ENCODE results near the gene SCGB2B2.

Gene SCGB2B2

GRCh38 chr19:34661357-34661756 is 15.6 kb downstream of the SCGB2B2 start:
- Histone ChIP-seq H3K18ac (ENCODE audit: low read length) (no peak overlapping the region), H3K4me3 (ENCODE audit: low read length in 2 of 2) (no peak overlapping the region), H3K4me2 (ENCODE audit: insufficient read depth, low read length, poor library complexity, severe bottlenecking) (no peak overlapping the region), H3K4ac (ENCODE audit: low read length) (no peak overlapping the region), H2BK5ac (ENCODE audit: low read length) (no peak overlapping the region), H3K27ac (replicated peaks; ENCODE audit: low read length) (no peak overlapping the region), H2AFZ (ENCODE audit: low read length) (no peak overlapping the region), H3K4me1 (ENCODE audit: control insufficient read depth in 2 of 2, insufficient read depth in 1 of 2, low read depth in 1 of 2, low read length in 2 of 2) (no peaks in the 10 kb centered on the region), H3K14ac (ENCODE audit: low read length) (no peak overlapping the region), H3K36me3 (replicated peaks in 1 of 2; ENCODE audit: control insufficient read depth in 2 of 2, insufficient read depth in 2 of 2, low read length in 2 of 2) (no peaks in the 10 kb centered on the region), H3K79me1 (ENCODE audit: low read depth, low read length) (no peaks in the 10 kb centered on the region), H4K8ac (ENCODE audit: low read depth, low read length) (no peak overlapping the region), H2AK5ac (ENCODE audit: low read depth, low read length) (no peak overlapping the region), H4K91ac (ENCODE audit: low read depth, low read length, poor library complexity) (no peak overlapping the region), H2BK15ac (ENCODE audit: low read length) (no peak overlapping the region), H3K23ac (ENCODE audit: low read depth, low read length, poor library complexity) (no peak overlapping the region), H3K9me3 (replicated peaks in 1 of 2; ENCODE audit: control insufficient read depth in 2 of 2, insufficient read depth in 1 of 2, low read depth in 1 of 2, low read length in 2 of 2) (peaks cover 2 to 3% of the 10 kb centered on the region in 2 donors), H3K27me3 (ENCODE audit: control insufficient read depth in 3 of 3, insufficient read depth in 3 of 3, low read depth in 1 of 3, low read length in 3 of 3) (no peaks in the 10 kb centered on the region), H2BK12ac (ENCODE audit: low read length) (no peak overlapping the region), H2BK120ac (ENCODE audit: low read depth, low read length) (no peak overlapping the region), H3K9ac (ENCODE audit: low read depth, low read length, poor library complexity) (no peak overlapping the region)
- DNase-seq (ENCODE audit: low spot score): no peak
- no CpG with 5 or more reads among the region's 3 CpGs for WGBS, 2 donors (ENCODE audit: extremely low coverage in 2 of 2, insufficient read length in 2 of 2, insufficient replicate concordance in 1 of 2)

GRCh38 chr19:34655651-34656050 is 21.3 kb downstream of the SCGB2B2 start:
- Histone ChIP-seq H3K27me3 (ENCODE audit: control insufficient read depth in 3 of 3, insufficient read depth in 3 of 3, low read depth in 1 of 3, low read length in 3 of 3) (no peaks in the 10 kb centered on the region), H2BK120ac (ENCODE audit: low read depth, low read length) (no peak overlapping the region), H2AFZ (ENCODE audit: low read length) (no peak overlapping the region), H2BK12ac (ENCODE audit: low read length) (no peak overlapping the region), H2AK5ac (ENCODE audit: low read depth, low read length) (no peak overlapping the region), H4K91ac (ENCODE audit: low read depth, low read length, poor library complexity) (no peak overlapping the region), H3K4ac (ENCODE audit: low read length) (no peak overlapping the region), H3K9ac (ENCODE audit: low read depth, low read length, poor library complexity) (no peak overlapping the region), H3K14ac (ENCODE audit: low read length) (no peak overlapping the region), H3K27ac (replicated peaks; ENCODE audit: low read length) (no peak overlapping the region), H3K9me3 (replicated peaks in 1 of 2; ENCODE audit: control insufficient read depth in 2 of 2, insufficient read depth in 1 of 2, low read depth in 1 of 2, low read length in 2 of 2) (peaks cover 6 to 7% of the 10 kb centered on the region in 2 donors), H4K8ac (ENCODE audit: low read depth, low read length) (no peak overlapping the region), H2BK5ac (ENCODE audit: low read length) (no peak overlapping the region), H2BK15ac (ENCODE audit: low read length) (no peak overlapping the region), H3K36me3 (replicated peaks in 1 of 2; ENCODE audit: control insufficient read depth in 2 of 2, insufficient read depth in 2 of 2, low read length in 2 of 2) (no peaks in the 10 kb centered on the region), H3K4me3 (ENCODE audit: low read length in 2 of 2) (no peak overlapping the region), H3K79me1 (ENCODE audit: low read depth, low read length) (no peaks in the 10 kb centered on the region), H3K4me1 (ENCODE audit: control insufficient read depth in 2 of 2, insufficient read depth in 1 of 2, low read depth in 1 of 2, low read length in 2 of 2) (no peaks in the 10 kb centered on the region), H3K4me2 (ENCODE audit: insufficient read depth, low read length, poor library complexity, severe bottlenecking) (no peak overlapping the region), H3K18ac (ENCODE audit: low read length) (no peak overlapping the region), H3K23ac (ENCODE audit: low read depth, low read length, poor library complexity) (no peak overlapping the region)
- no CpG with 5 or more reads among the region's 2 CpGs for WGBS, 2 donors (ENCODE audit: extremely low coverage in 2 of 2, insufficient read length in 2 of 2, insufficient replicate concordance in 1 of 2)
- DNase-seq (ENCODE audit: low spot score): no peak

GRCh38 chr19:34654796-34655195 is 22.2 kb downstream of the SCGB2B2 start:
- no peaks in the 10 kb centered on the region for H3K27me3 ChIP-seq (ENCODE audit: control insufficient read depth in 3 of 3, insufficient read depth in 3 of 3, low read depth in 1 of 3, low read length in 3 of 3)
- H3K18ac ChIP-seq (ENCODE audit: low read length): no peak overlapping the region
- H2BK12ac ChIP-seq (ENCODE audit: low read length): no peak overlapping the region
- H2BK15ac ChIP-seq (ENCODE audit: low read length): no peak overlapping the region
- H3K4me2 ChIP-seq (ENCODE audit: insufficient read depth, low read length, poor library complexity, severe bottlenecking): no peak overlapping the region
- no peak overlapping the region for H3K4ac ChIP-seq (ENCODE audit: low read length)
- H2BK5ac ChIP-seq (ENCODE audit: low read length): no peak overlapping the region
- DNase-seq (ENCODE audit: low spot score): no peak
- H3K23ac ChIP-seq (ENCODE audit: low read depth, low read length, poor library complexity): no peak overlapping the region
- peaks cover 6 to 9% of the 10 kb centered on the region in 2 donors for H3K9me3 ChIP-seq (replicated peaks in 1 of 2; ENCODE audit: control insufficient read depth in 2 of 2, insufficient read depth in 1 of 2, low read depth in 1 of 2, low read length in 2 of 2)
- no peak overlapping the region for H3K9ac ChIP-seq (ENCODE audit: low read depth, low read length, poor library complexity)
- no peak overlapping the region for H4K8ac ChIP-seq (ENCODE audit: low read depth, low read length)
- no peak overlapping the region for H2BK120ac ChIP-seq (ENCODE audit: low read depth, low read length)
- H2AFZ ChIP-seq (ENCODE audit: low read length): no peak overlapping the region
- H3K14ac ChIP-seq (ENCODE audit: low read length): no peak overlapping the region
- H3K79me1 ChIP-seq (ENCODE audit: low read depth, low read length): no peaks in the 10 kb centered on the region
- H3K27ac ChIP-seq (replicated peaks; ENCODE audit: low read length): no peak overlapping the region
- WGBS, 2 donors (ENCODE audit: extremely low coverage in 2 of 2, insufficient read length in 2 of 2, insufficient replicate concordance in 1 of 2): no CpG with 5 or more reads among the region's 2 CpGs
- no peak overlapping the region for H2AK5ac ChIP-seq (ENCODE audit: low read depth, low read length)
- H3K4me1 ChIP-seq (ENCODE audit: control insufficient read depth in 2 of 2, insufficient read depth in 1 of 2, low read depth in 1 of 2, low read length in 2 of 2): no peaks in the 10 kb centered on the region
- H3K4me3 ChIP-seq (ENCODE audit: low read length in 2 of 2): no peak overlapping the region
- no peak overlapping the region for H4K91ac ChIP-seq (ENCODE audit: low read depth, low read length, poor library complexity)
- no peaks in the 10 kb centered on the region for H3K36me3 ChIP-seq (replicated peaks in 1 of 2; ENCODE audit: control insufficient read depth in 2 of 2, insufficient read depth in 2 of 2, low read length in 2 of 2)

GRCh38 chr19:34651747-34652146 is 25.2 kb downstream of the SCGB2B2 start:
- no peaks in the 10 kb centered on the region for H3K27me3 ChIP-seq (ENCODE audit: control insufficient read depth in 3 of 3, insufficient read depth in 3 of 3, low read depth in 1 of 3, low read length in 3 of 3)
- no peak overlapping the region for H3K27ac ChIP-seq (replicated peaks; ENCODE audit: low read length)
- H3K14ac ChIP-seq (ENCODE audit: low read length): no peak overlapping the region
- H3K36me3 ChIP-seq (replicated peaks in 1 of 2; ENCODE audit: control insufficient read depth in 2 of 2, insufficient read depth in 2 of 2, low read length in 2 of 2): no peaks in the 10 kb centered on the region
- H3K18ac ChIP-seq (ENCODE audit: low read length): no peak overlapping the region
- H3K4ac ChIP-seq (ENCODE audit: low read length): no peak overlapping the region
- WGBS, 2 donors (ENCODE audit: extremely low coverage in 2 of 2, insufficient read length in 2 of 2, insufficient replicate concordance in 1 of 2): no CpG with 5 or more reads among the region's 2 CpGs
- no peak overlapping the region for H3K4me2 ChIP-seq (ENCODE audit: insufficient read depth, low read length, poor library complexity, severe bottlenecking)
- no peak for DNase-seq (ENCODE audit: low spot score)
- H3K4me1 ChIP-seq (ENCODE audit: control insufficient read depth in 2 of 2, insufficient read depth in 1 of 2, low read depth in 1 of 2, low read length in 2 of 2): no peaks in the 10 kb centered on the region
- no peak overlapping the region for H2AFZ ChIP-seq (ENCODE audit: low read length)
- H2AK5ac ChIP-seq (ENCODE audit: low read depth, low read length): no peak overlapping the region
- H2BK5ac ChIP-seq (ENCODE audit: low read length): no peak overlapping the region
- no peaks in the 10 kb centered on the region for H3K79me1 ChIP-seq (ENCODE audit: low read depth, low read length)
- no peak overlapping the region for H2BK15ac ChIP-seq (ENCODE audit: low read length)
- no peak overlapping the region for H3K9ac ChIP-seq (ENCODE audit: low read depth, low read length, poor library complexity)
- H2BK12ac ChIP-seq (ENCODE audit: low read length): no peak overlapping the region
- H2BK120ac ChIP-seq (ENCODE audit: low read depth, low read length): no peak overlapping the region
- no peak overlapping the region for H4K8ac ChIP-seq (ENCODE audit: low read depth, low read length)
- no peak overlapping the region for H3K4me3 ChIP-seq (ENCODE audit: low read length in 2 of 2)
- H3K23ac ChIP-seq (ENCODE audit: low read depth, low read length, poor library complexity): no peak overlapping the region
- H3K9me3 ChIP-seq (replicated peaks in 1 of 2; ENCODE audit: control insufficient read depth in 2 of 2, insufficient read depth in 1 of 2, low read depth in 1 of 2, low read length in 2 of 2): peaks cover 6 to 18% of the 10 kb centered on the region in 2 donors
- no peak overlapping the region for H4K91ac ChIP-seq (ENCODE audit: low read depth, low read length, poor library complexity)
